RCC 7860 (cell line): ENCODE data around the gene PPM1H.
"Not testable (repeated sequence)": the region's sequence is repeated elsewhere in the genome, so short reads cannot be mapped to it uniquely, and the experiment has no call there.

ENCODE experiments used
- DNase-seq: peaks from one replicate; pipeline ENCODE4 v3.0.0-alpha.2; 2015; ENCODE audit warnings: low spot score
- FAIRE-seq: peaks from 2 replicates; lab custom pipeline; 2012; peaks lifted over from hg19 to GRCh38; lab: Jason Lieb, UNC

PPM1H gene

DNA sequence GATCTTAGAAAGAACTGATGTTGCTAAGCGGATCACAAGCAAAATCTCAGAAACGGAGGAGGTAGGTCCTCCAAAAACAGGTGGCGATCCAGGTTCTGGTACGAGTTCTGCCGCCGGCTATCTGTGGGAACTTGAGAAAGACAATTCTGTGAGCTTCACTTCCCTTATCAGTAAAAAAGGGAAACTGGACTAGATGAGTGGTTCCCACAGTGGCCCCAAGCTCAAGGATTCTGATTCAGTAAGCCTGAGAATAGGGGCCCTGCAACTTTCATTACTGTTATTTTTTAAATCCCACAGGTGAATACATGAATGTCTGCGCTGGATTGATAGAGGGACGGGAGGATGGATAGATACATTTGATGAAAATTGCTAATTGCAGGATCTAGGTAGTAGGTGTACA, 160.2 kb downstream of the PPM1H start:
- no peak for DNase-seq
- no peak for FAIRE-seq

DNA sequence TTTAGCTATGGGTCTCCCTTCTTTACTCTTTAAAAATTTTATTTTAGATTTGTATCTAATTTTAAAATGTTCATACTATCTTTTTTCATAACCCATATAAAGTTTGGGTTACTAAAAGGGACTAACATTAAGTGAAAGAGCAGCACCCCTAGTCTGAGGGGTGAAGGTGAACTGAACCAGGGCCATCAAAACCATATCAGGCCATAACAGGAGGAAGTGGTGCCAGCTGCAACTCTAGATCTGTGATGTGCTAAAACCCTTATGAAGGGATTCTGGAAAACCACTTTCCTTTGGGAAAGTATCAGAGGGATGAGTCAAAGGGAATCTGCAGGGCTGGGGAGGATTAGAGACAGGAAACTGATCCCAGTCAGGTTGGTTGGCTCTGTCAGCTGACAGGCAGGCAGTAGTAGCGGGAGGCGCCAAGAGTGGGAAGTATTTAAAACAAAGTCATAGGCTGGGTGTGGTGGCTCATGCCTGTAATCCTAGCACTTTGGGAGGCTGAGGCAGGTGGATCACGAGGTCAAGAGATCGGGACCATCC, 162.5 kb downstream of the PPM1H start:
- peak; percentile 64 for DNase-seq
- peak; percentile 21 for FAIRE-seq

DNA sequence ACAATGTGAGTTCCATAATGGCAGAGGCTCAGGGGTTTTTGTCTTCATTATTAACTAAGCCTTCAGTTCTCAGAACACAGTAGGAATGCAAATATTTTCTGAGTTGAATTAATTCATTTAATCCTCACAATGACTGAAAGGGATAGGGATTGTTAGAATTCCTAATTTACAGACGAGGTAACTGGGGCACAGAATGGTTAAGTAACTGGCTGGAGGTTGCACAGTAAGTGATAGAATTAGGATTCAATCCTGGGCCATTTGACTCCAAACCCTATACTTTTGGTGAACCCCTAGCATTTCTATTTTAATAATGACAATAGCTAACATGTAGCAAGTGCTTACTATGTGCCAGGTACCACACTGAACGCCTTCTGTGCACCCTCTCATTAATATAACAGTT, 163.1 kb downstream of the PPM1H start:
- DNase-seq (no peak), FAIRE-seq (no peak)

- FAIRE-seq: no peak
- no peak for DNase-seq
Observed at GRCh38 chr12:62770381-62770780, 164.6 kb downstream of the PPM1H start.

DNA sequence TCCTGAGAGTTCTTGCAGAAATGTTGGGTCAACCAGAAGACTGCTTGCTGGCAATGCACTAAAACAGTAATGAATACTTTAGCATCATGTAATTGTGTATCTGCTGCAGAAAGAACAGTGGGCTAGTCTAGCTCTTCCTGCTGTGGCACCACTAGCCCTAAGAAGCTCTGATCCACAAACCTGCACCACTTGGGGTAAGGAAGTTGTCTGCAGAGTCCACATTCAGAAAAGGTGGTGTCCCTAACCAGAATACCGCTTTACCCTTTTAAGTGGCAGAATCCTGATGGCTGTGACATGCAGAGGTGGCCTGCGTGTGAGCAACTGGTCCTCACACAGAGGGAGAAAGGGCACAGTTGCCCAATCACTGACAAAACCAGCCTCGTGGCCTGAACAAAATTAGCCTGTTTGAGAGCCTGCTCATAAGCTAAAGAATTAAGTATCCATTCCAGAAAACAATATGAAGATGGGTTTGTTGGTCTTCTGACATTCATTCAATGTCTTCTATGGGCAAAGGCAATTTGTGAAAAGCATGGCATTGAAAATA, 165.8 kb downstream of the PPM1H start:
- DNase-seq (no peak), FAIRE-seq (no peak)

- FAIRE-seq: no peak
- peak; percentile 20 for DNase-seq
Observed at GRCh38 chr12:62767946-62768345, 167.0 kb downstream of the PPM1H start.

- peak; percentile 47 for DNase-seq
- no peak for FAIRE-seq
Observed at GRCh38 chr12:62767496-62767895, 167.5 kb downstream of the PPM1H start.

GRCh38 chr12:62766496-62766895, 168.5 kb downstream of the PPM1H start:
- no peak for DNase-seq
- FAIRE-seq: no peak

DNA sequence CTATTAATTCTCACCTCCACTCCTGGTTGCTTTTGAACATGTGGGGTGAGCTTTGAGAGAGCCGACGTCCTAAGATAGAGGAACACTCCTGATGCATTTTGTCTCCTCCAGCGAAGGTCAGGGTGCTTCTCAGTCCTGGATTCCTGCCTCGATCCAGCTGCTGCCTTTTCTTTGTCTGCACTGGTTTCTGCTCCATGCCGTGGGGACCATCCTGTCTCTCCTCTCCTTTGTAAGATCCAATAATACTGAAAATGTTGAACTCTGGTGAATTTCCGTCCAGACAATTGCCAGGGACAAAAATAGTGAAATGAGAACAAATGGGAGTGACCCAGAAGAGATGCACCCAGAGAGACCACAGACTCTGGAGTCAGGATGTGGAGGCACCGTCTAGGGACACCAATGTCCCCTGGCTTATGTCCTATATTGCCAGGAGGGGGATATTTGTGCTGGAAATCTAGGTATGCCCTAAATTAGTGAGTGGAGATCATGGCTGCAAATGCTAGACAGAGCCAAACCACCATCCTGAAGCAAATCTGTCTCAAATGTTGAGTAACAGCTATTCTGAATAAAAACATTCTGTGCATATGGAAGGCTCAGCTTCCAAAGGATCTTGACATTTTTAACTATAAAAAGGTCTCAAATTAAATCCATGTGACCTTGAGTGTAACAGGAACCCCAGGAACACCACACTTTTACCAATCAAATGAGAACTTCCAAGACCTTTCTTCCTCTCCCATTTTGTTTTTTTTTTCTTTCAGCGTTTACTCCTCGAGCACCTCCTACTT, 170.9 kb downstream of the PPM1H start:
- no peak for FAIRE-seq
- no peak for DNase-seq

GRCh38 chr12:62763312-62763711, 171.6 kb downstream of the PPM1H start:
- no peak for DNase-seq
- FAIRE-seq: no peak

- no peak for FAIRE-seq
- no peak for DNase-seq
Observed at GRCh38 chr12:62762645-62763044, 172.3 kb downstream of the PPM1H start.

DNA sequence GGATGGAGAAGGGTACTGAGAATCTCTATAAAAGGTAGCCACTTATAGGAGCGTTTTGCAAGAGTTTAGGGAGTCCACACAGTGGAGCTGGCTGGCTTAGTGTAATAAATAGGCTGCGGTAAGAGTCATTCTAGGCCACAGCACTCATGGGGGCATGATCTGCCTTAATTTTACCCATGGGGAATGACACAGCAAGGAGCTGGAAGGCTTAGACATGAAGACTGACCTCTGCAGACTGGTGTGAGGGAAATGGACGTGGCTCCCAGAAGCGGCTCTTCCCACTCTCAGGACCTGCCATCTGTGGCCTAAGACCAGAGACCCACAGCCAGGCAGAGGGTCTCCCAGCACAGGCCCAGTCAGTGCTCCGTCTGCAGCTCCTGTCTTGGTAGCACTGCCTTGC, 173.3 kb downstream of the PPM1H start:
- FAIRE-seq (no peak), DNase-seq (no peak)

DNA sequence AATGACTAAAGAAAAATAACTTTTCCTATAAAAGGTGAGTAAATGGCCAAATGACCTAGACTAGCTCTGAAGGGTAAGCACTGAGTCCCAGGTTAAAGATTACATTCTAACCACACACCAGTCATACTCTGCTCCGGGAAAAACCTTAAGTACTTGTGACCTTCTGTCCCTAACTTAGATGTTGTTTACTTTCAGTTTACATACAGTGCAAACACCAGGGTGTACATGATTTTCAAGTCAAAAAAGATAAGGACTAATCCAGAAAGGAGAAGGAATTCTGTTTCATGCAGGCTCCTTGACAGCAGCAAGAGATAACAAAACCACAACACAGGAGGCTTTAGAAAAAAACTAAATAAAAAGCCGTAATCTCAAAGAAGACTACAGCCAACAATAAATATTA, 174.2 kb downstream of the PPM1H start:
- DNase-seq: peak; percentile 75
- FAIRE-seq: peak; percentile 90

DNA sequence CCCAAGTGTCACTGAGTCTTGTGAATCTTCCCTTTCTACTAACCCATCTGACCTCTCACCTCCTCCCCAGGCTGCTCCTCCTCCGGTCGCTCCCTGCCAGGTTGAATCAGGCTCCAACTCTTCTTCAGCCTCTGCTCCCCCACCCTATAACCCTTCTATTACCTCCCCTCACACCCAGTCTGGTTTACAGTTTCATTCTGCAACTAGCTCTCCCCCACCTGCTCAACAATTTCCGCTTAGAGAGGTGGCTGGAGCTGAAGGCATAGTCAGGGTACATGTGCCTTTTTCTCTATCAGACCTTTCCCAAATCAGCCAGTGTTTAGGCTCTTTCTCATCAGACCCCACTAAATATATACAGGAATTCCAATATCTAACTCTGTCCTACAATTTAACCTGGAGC, 174.6 kb downstream of the PPM1H start:
- DNase-seq, FAIRE-seq: not testable (repeated sequence)

DNA sequence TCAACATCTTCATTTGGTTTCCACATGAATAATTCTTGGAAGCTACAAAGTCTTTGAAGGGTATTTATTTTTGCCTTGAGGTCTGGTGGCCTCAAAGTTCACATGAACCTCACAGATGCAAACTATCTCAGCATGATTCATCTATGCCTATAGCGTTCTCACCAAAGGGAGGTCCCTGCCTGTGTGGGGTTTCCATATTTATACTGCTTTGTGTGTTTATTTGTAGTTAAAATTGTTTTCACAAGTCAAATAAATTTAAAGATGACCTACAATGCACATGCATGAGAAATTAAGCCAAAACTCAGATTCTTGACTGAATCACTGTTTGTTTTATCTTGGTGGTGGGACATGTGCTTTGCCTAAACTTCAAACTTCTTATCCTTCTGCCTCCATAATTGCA, 176.7 kb downstream of the PPM1H start:
- DNase-seq (peak; percentile 26), FAIRE-seq (peak; percentile 81)

DNA sequence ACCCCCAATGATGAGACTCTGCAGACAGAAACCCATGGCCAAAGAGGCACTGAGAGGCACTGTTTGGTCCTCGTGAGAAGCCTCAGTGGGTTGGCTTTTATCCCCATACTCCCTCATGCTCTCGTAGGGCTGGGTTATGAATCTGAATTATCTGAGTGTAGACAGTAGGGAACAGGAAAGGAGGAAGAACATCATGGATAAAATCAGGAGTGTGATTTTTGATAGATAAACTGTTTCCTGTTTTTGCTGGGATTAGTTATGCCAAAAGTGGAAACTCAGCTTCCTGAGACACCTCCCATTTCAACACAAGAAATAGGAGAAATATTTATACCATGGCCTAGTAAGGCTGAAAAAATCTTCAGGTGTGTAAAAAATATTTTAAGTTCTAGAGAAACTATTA, 177.9 kb downstream of the PPM1H start:
- DNase-seq (no peak), FAIRE-seq (no peak)

- FAIRE-seq: no peak
Observed at GRCh38 chr12:62754706-62755105, 180.2 kb downstream of the PPM1H start.

GRCh38 chr12:62751810-62752155, 183.2 kb downstream of the PPM1H start:
- FAIRE-seq: no peak

More at GRCh38 chr12:62754706-62755105, 180.2 kb downstream of the PPM1H start:
- DNase-seq: no peak

GRCh38 chr12:62750941-62751809, 183.8 kb downstream of the PPM1H start:
- FAIRE-seq (no peak), DNase-seq (no peak)

More at GRCh38 chr12:62751810-62752155, 183.2 kb downstream of the PPM1H start:
- DNase-seq: no peak

GRCh38 chr12:62749586-62749985, 185.4 kb downstream of the PPM1H start:
- DNase-seq: no peak
- FAIRE-seq: no peak

DNA sequence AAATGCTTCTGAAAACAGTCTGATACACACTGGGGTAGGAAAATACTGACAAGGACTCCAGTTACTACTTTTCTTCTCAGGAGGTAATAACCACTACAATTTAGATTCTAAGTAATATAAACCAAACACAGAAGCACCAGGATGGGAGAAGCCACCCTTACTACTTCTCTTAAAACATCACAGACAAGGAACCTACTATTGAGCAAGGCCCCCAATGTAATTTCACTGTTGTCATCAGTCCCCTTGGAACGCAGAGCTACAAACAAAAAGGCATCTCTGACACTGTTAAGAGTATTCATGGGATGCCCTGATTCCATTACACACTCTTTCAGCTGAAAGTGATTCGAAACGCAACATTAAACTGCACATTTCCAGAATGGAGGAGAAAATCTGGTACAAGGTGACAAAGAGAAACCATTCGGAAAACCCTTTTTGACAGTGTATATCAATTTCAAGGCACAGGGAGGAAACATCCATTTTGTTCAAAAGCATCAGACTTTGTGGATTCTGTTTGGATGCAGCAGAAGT, 185.9 kb downstream of the PPM1H start:
- FAIRE-seq: no peak
- DNase-seq: no peak
